Osteocyte (in vitro differentiated cells): ENCODE results near the gene STK25. TPM values are rescaled to one million over a fixed set of nuclear protein-coding genes. Genes with fewer than 3 reads are reported as not detected.

Experiments
- DNase-seq: peaks from one replicate; pipeline ENCODE4 v3.0.0; 2021; ENCODE audit warnings: mixed read lengths; ENCODE audit not compliant: unreplicated experiment; ENCODE audit errors: extremely low spot score
- H3K27ac Mint-ChIP-seq: one replicate; pipeline ENCODE4 v1.8.0; 2021; ENCODE audit warnings: mild to moderate bottlenecking, mixed read lengths; ENCODE audit not compliant: unreplicated experiment
- H3K27me3 Mint-ChIP-seq: one replicate; pipeline ENCODE4 v1.8.0; 2021; ENCODE audit warnings: mixed read lengths; ENCODE audit not compliant: unreplicated experiment
- H3K36me3 Mint-ChIP-seq: one replicate; pipeline ENCODE4 v1.8.0; 2021; ENCODE audit warnings: mixed read lengths; ENCODE audit not compliant: unreplicated experiment
- H3K4me1 Mint-ChIP-seq: one replicate; pipeline ENCODE4 v1.8.0; 2021; ENCODE audit warnings: mixed read lengths; ENCODE audit not compliant: unreplicated experiment
- H3K4me3 Mint-ChIP-seq: one replicate; pipeline ENCODE4 v1.8.0; 2021; ENCODE audit warnings: mild to moderate bottlenecking, moderate library complexity, mixed read lengths; ENCODE audit not compliant: unreplicated experiment
- H3K9me3 Mint-ChIP-seq: one replicate; pipeline ENCODE4 v1.8.0; 2021; ENCODE audit warnings: mixed read lengths; ENCODE audit not compliant: unreplicated experiment
- total RNA-seq: library from RNA; stranded (reverse); gene quantifications from 2 replicates; pipeline ENCODE4 v1.2.1, GENCODE V29; 2021
- TF ChIP-seq, protein P1 (sequence below): fragments of 200-600 bp; sonication (generic); IDR thresholded peaks from 2 replicates; pipeline ENCODE4 v1.5.0; 2021; ENCODE audit warnings: antibody characterized with exemption, mild to moderate bottlenecking, moderate library complexity

Gene STK25
- total RNA-seq, 1 donor from 2014 or later: 206 TPM

DNA sequence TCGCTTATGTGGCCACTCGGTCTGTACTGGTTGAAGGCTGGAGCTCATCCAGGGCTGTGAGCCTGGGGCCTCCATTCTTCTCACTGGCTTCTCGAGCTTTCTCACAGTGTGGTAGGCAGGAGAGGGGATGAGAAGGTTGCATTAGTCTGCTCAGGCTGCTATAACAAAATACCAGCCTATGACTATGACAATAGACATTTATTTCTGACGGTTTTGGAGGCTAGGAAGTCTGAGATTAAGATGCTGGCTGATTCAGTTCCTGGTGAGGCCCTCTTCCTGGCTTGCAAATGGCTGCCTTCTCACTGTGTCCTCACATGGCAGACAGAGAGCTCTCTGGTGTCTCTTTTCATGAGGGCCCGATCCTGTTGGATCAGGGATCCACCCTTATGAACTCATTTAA lies 6.2 kb upstream of the STK25 start:
- Mint-ChIP-seq H3K9me3 (no peaks in the 10 kb centered on the region), H3K4me1 (peaks cover 11% of the 10 kb centered on the region), H3K27ac (no peak overlapping the region), H3K27me3 (no peaks in the 10 kb centered on the region), H3K36me3 (peaks cover 6% of the 10 kb centered on the region), H3K4me3 (no peak overlapping the region)
- TF ChIP-seq, protein P1, sequence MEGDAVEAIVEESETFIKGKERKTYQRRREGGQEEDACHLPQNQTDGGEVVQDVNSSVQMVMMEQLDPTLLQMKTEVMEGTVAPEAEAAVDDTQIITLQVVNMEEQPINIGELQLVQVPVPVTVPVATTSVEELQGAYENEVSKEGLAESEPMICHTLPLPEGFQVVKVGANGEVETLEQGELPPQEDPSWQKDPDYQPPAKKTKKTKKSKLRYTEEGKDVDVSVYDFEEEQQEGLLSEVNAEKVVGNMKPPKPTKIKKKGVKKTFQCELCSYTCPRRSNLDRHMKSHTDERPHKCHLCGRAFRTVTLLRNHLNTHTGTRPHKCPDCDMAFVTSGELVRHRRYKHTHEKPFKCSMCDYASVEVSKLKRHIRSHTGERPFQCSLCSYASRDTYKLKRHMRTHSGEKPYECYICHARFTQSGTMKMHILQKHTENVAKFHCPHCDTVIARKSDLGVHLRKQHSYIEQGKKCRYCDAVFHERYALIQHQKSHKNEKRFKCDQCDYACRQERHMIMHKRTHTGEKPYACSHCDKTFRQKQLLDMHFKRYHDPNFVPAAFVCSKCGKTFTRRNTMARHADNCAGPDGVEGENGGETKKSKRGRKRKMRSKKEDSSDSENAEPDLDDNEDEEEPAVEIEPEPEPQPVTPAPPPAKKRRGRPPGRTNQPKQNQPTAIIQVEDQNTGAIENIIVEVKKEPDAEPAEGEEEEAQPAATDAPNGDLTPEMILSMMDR: no peak
- no peak for DNase-seq

DNA sequence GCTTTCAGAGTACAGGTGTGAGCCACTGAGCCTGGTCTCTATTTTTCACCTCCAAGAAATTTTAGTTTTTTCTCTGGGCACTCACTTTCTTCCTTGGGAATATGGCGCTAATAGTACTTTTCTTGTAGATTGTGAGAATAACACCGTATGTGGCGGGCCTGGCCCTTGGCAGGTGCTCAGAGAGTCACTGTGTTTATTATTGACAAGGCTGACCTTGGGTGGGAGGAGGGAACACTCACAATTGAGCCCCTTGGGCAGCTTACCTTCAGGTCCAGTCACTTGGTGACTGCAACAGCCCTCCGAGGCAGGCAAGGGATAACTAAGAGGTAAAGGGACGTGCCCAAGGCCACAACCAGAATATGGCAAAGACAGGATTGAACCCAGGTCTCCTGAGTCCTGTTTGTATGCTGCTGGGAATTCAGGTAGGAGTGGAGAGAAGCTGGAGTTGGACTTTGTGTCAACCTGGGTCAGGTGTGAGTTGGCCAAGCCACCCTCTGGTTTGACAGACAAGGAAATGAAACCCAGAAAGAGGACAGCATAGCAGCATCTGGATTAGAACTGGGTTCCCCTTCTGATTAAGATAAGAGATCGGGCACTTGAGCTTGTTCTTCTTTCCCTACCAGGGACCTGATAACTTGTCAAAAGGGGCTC lies 2.8 kb upstream of the STK25 start:
- Mint-ChIP-seq H3K27ac (no peak overlapping the region), H3K36me3 (peaks cover 6% of the 10 kb centered on the region), H3K4me3 (no peak overlapping the region), H3K9me3 (no peaks in the 10 kb centered on the region), H3K4me1 (peaks cover 26% of the 10 kb centered on the region), H3K27me3 (no peaks in the 10 kb centered on the region)
- DNase-seq: no peak
- TF ChIP-seq, protein P1: no peak

DNA sequence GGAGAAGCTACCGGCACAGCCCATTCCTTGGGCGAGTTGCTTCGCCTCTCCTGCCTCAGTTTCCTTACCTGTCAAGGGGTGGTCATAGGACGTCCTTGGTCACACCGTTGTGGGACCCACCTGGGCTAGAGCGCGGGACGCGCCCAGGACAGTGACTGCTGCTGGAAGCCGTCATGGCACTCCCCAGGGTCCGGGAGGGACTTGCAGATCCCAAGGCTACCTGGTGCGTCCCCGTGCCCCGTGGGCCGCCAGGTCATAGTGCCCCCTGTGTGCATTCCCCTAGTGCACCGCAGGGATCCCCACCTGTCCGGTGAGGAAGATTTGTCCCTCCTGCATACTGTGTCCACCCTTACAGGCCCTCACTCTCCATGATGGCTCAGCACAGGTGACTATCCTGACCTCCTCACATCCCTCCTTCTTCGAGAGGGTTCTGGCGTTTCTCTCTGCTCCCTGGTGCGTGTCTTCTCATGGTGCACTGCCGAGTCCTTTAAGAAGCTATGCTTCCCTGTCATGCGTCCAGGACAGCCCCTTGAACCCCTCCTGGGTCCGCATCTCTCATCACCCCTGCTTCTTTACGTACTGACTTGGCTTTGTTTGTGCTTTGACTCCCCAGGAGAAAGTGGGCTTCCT lies 886 bp upstream of the STK25 start:
- Mint-ChIP-seq H3K4me3 (peak overlapping the region; percentile 73), H3K36me3 (peaks cover 6% of the 10 kb centered on the region), H3K9me3 (no peaks in the 10 kb centered on the region), H3K4me1 (peaks cover 34% of the 10 kb centered on the region), H3K27me3 (no peaks in the 10 kb centered on the region), H3K27ac (peak overlapping the region; percentile 67)
- TF ChIP-seq, protein P1: no peak
- no peak for DNase-seq

DNA sequence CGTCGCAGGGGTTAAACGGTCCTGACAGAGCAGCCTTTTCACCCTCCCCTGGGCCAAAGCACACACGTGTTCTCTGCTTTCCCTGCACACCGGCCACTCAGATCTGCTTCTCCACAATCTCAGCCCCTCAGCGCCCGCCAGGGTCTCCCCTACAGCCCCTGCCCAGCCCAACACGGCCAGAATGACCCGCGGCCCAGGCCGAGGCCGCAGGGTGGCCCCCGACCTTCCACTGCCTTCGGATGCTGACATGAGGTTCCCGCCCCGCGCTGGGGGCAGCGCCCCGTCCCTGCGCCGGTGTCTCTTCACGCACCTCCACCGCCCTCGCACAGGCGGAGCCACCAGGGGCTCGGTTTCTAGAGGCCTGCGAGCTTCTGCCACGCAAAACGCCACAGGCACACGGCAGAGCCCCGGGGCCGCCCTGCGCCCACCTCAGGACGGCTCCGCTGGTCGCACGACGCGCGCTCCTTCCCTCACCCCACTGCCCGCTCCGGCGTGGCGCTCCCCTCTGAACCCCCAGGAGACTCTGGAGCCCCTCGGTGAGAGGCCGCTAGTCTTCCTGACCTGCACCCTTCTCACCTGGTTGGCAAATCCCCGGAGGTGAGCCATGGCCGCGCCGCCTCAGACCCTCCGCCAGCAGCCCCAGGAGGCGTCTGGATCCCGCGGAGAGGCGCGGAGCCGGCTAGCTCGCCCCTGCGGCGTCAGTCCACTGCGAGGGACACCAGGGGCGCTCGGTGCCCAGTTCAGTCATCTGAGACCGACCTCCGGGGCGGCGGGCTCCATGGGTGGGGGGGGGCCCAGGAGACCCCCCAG lies 749 bp downstream of the STK25 start:
- TF ChIP-seq, protein P1: peak; percentile 38
- peak overlapping the region; percentile 72 for H3K27ac Mint-ChIP-seq
- peak overlapping the region; percentile 86 for H3K4me3 Mint-ChIP-seq
- peaks cover 6% of the 10 kb centered on the region for H3K36me3 Mint-ChIP-seq
- peak; percentile 87 for DNase-seq
- H3K27me3 Mint-ChIP-seq: no peaks in the 10 kb centered on the region
- H3K4me1 Mint-ChIP-seq: peaks cover 37% of the 10 kb centered on the region
- no peaks in the 10 kb centered on the region for H3K9me3 Mint-ChIP-seq
